IMR-90 (cell line): ENCODE data around the gene NPS. TPM values are rescaled to one million over a fixed set of nuclear protein-coding genes. Genes with fewer than 3 reads are reported as not detected.

ENCODE experiments used
- ATAC-seq: fragments of 200-7000 bp; cut with Tn5 transposase; 2 replicates; pipeline ENCODE4 v1.9.1; 2020; ENCODE audit warnings: low read depth, mild to moderate bottlenecking, moderate library complexity
- BruUV-seq: library from RNA; stranded (reverse); fragments of 400-500 nt; replicated peaks from 2 replicates; lab custom pipeline; 2021; lab: Mats Ljungman, UMichigan
- CTCF ChIA-PET: fragments of 300-600 bp; formaldehyde crosslinking; extraction: SDS; loops from one replicate; lab custom pipeline; 2021; ENCODE audit warnings: antibody characterized with exemption; lab: Yijun Ruan, JAX
- POLR2A ChIA-PET: fragments of 300-600 bp; sonication (Branson Sonifier 250); formaldehyde crosslinking; loops from one replicate; lab custom pipeline; 2022; ENCODE audit warnings: antibody characterized with exemption; ENCODE audit not compliant: unreplicated experiment; lab: Charles Lee
- DNase-seq: peaks from one replicate; pipeline ENCODE4 v3.0.0; 2013
- H2AFZ ChIP-seq: replicated peaks from 2 replicates; pipeline ENCODE3; 2013; ENCODE audit warnings: low read length, mild to moderate bottlenecking; ENCODE audit not compliant: poor library complexity
- H2AK5ac ChIP-seq: 2 replicates; pipeline ENCODE4 v1.6.1; 2013; ENCODE audit warnings: low read depth, low read length, inconsistent platforms
- H2AK9ac ChIP-seq: replicated peaks from 2 replicates; pipeline ENCODE3; 2013; ENCODE audit warnings: mild to moderate bottlenecking, low read depth, low read length, moderate library complexity; ENCODE audit not compliant: poor library complexity
- H2BK120ac ChIP-seq: 2 replicates; pipeline ENCODE4 v1.6.1; 2013; ENCODE audit warnings: low read depth, low read length, inconsistent platforms
- H2BK15ac ChIP-seq: 3 replicates; pipeline ENCODE4 v1.6.1; 2013; ENCODE audit warnings: low read depth, low read length, inconsistent platforms
- H2BK20ac ChIP-seq: 2 replicates; pipeline ENCODE4 v1.6.1; 2013; ENCODE audit warnings: low read depth, mild to moderate bottlenecking, inconsistent platforms, low read length, moderate library complexity
- H2BK5ac ChIP-seq: 2 replicates; pipeline ENCODE4 v1.6.1; 2013; ENCODE audit warnings: mild to moderate bottlenecking, low read depth, low read length, inconsistent platforms; ENCODE audit not compliant: poor library complexity, severe bottlenecking
- H3K14ac ChIP-seq: replicated peaks from 2 replicates; pipeline ENCODE4 v1.6.1; 2013; ENCODE audit warnings: low read depth, low read length, inconsistent platforms
- H3K18ac ChIP-seq: 2 replicates; pipeline ENCODE4 v1.6.1; 2013; ENCODE audit warnings: low read depth, low read length, control low read depth
- H3K23ac ChIP-seq: 2 replicates; pipeline ENCODE4 v1.6.1; 2013; ENCODE audit warnings: low read depth, low read length, inconsistent platforms
- H3K27ac ChIP-seq: 2 replicates; pipeline ENCODE4 v1.5.1; 2013; ENCODE audit warnings: mild to moderate bottlenecking, control low read depth, low read length; ENCODE audit not compliant: insufficient read depth
- H3K27me3 ChIP-seq: 2 replicates; pipeline ENCODE4 v1.6.1; 2013; ENCODE audit warnings: low read length; ENCODE audit not compliant: control insufficient read depth, insufficient read depth
- H3K36me3 ChIP-seq: 2 replicates; pipeline ENCODE4 v1.6.1; 2013; ENCODE audit warnings: low read length, mixed read lengths; ENCODE audit not compliant: control insufficient read depth, insufficient read depth
- H3K4ac ChIP-seq: 2 replicates; pipeline ENCODE4 v1.6.1; 2013; ENCODE audit warnings: low read depth, low read length, inconsistent platforms
- H3K4me1 ChIP-seq: 2 replicates; pipeline ENCODE4 v1.6.1; 2013; ENCODE audit warnings: low read length, mixed read lengths; ENCODE audit not compliant: control insufficient read depth, insufficient read depth
- H3K4me2 ChIP-seq: 2 replicates; pipeline ENCODE4 v1.6.1; 2013; ENCODE audit warnings: low read depth, mild to moderate bottlenecking, control low read depth, low read length, moderate library complexity
- H3K4me3 ChIP-seq: 2 replicates; pipeline ENCODE4 v1.5.1; 2013; ENCODE audit warnings: low read depth, mild to moderate bottlenecking, control low read depth, low read length, moderate library complexity; ENCODE audit not compliant: insufficient read depth
- H3K56ac ChIP-seq: 2 replicates; pipeline ENCODE4 v1.6.1; 2013; ENCODE audit warnings: low read length, inconsistent platforms; ENCODE audit not compliant: insufficient read depth; ENCODE audit errors: extremely low read depth
- H3K79me1 ChIP-seq, 2 experiments: 2 replicates each; pipeline ENCODE4 v1.6.1; 2013; ENCODE audit warnings: low read length in 2 of 2, inconsistent platforms in 1 of 2, low read depth in 1 of 2
- H3K9ac ChIP-seq: 2 replicates; pipeline ENCODE4 v1.6.1; 2013; ENCODE audit warnings: low read depth, low read length, control low read depth
- H3K9me1 ChIP-seq: 2 replicates; pipeline ENCODE4 v1.6.1; 2013; ENCODE audit warnings: low read length, inconsistent platforms; ENCODE audit not compliant: insufficient read depth
- H3K9me3 ChIP-seq: 2 replicates; pipeline ENCODE4 v1.6.1; 2013; ENCODE audit warnings: low read length; ENCODE audit not compliant: control insufficient read depth, insufficient read depth
- H4K20me1 ChIP-seq: 2 replicates; pipeline ENCODE4 v1.6.1; 2013; ENCODE audit warnings: low read length, inconsistent platforms; ENCODE audit not compliant: insufficient read depth
- H4K5ac ChIP-seq: 2 replicates; pipeline ENCODE4 v1.6.1; 2013; ENCODE audit warnings: mild to moderate bottlenecking, low read depth, low read length, control low read depth
- H4K8ac ChIP-seq, 2 experiments: 2 replicates each; pipeline ENCODE4 v1.6.1; 2013; ENCODE audit warnings: low read depth in 2 of 2, low read length in 2 of 2, control low read depth in 1 of 2, inconsistent platforms in 1 of 2
- H4K91ac ChIP-seq: 2 replicates; pipeline ENCODE4 v1.6.1; 2013; ENCODE audit warnings: low read depth, low read length, inconsistent platforms; ENCODE audit not compliant: insufficient read depth
- BHLHE40 ChIP-seq: fragments of 150-350 bp; IDR thresholded peaks from 2 replicates; pipeline ENCODE4 v1.6.1; 2016; ENCODE audit warnings: mild to moderate bottlenecking, low read depth, low read length
- CHD1 ChIP-seq: IDR thresholded peaks from 2 replicates; pipeline ENCODE4 v1.6.1; 2012; ENCODE audit warnings: low read depth, low read length, improper control_type of control experiment
- ELK1 ChIP-seq: fragments of 150-350 bp; IDR thresholded peaks from 2 replicates; pipeline ENCODE4 v1.6.1; 2016; ENCODE audit warnings: low read depth, mild to moderate bottlenecking, low read length, moderate library complexity, borderline replicate concordance
- MAFK ChIP-seq: IDR thresholded peaks from 2 replicates; pipeline ENCODE4 v1.6.1; 2012; ENCODE audit warnings: low read depth, low read length, improper control_type of control experiment
- MAZ ChIP-seq: IDR thresholded peaks from 2 replicates; pipeline ENCODE4 v1.6.1; 2012; ENCODE audit warnings: low read depth, mild to moderate bottlenecking, low read length, improper control_type of control experiment, moderate library complexity, borderline replicate concordance
- RAD21 ChIP-seq: IDR thresholded peaks from 2 replicates; pipeline ENCODE4 v1.6.1; 2012; ENCODE audit warnings: low read length, improper control_type of control experiment
- RCOR1 ChIP-seq: IDR thresholded peaks from 2 replicates; pipeline ENCODE4 v1.6.1; 2012; ENCODE audit warnings: mild to moderate bottlenecking, low read length, improper control_type of control experiment; ENCODE audit not compliant: insufficient replicate concordance
- RFX5 ChIP-seq: IDR thresholded peaks from 2 replicates; pipeline ENCODE4 v1.8.0; 2012; ENCODE audit warnings: low read depth, mild to moderate bottlenecking, low read length, moderate library complexity
- SMC3 ChIP-seq: fragments of 150-350 bp; IDR thresholded peaks from 2 replicates; pipeline ENCODE4 v1.6.1; 2016; ENCODE audit warnings: low read depth, mild to moderate bottlenecking, antibody characterized with exemption, low read length, moderate library complexity
- WGBS, 2 experiments: methylation state at CpG; one replicate each; pipeline versions ENCODE4 v1.1.5 to v1.1.7; 2013; ENCODE audit warnings: missing lambda C conversion rate in 2 of 2; ENCODE audit not compliant: insufficient read length in 1 of 2; ENCODE audit errors: extremely low coverage in 2 of 2; 5-methylcytosine and 5-hydroxymethylcytosine counted together
- dilution Hi-C: fragments of 300-500 bp; cut with HindIII; formaldehyde crosslinking; loops from one replicate; pipeline ENCODE4 v1.14.3; 2018; ENCODE audit warnings: low sequenced_read_pairs; ENCODE audit not compliant: unreplicated experiment
- in situ Hi-C: fragments of 300-500 bp; cut with MboI; formaldehyde crosslinking; loops from 3 replicates; pipeline ENCODE4 v1.14.3; 2019; ENCODE audit warnings: low sequenced_read_pairs, inconsistent platforms, mixed read lengths
- intact Hi-C: fragments of 100-400 bp; cut with micrococcal nuclease; formaldehyde crosslinking; loops from 2 replicates; pipeline ENCODE4 v1.10.0; 2022
- polyA plus RNA-seq, 3 experiments: library from polyadenylated mRNA; depleted of rRNA; stranded (reverse); fragments of >200 nt; gene quantifications; 2 replicates each; pipeline ENCODE4 v1.2.3, GENCODE V29; 2012; ENCODE audit warnings: low replicate concordance in 1 of 3
- total RNA-seq: library from RNA; depleted of rRNA; stranded (reverse); fragments of >200 nt; gene quantifications from 2 replicates; pipeline ENCODE4 v1.2.3, GENCODE V29; 2012

The NPS gene
- total and polyA plus RNA-seq, 2 of the 4 experiments (the other 2 are of a cell fraction): not detected

- Histone ChIP-seq H2AK5ac (no peak overlapping the region), H3K36me3 (no peaks in the 10 kb centered on the region), H3K4ac (no peak overlapping the region), H3K23ac (no peak overlapping the region), H3K4me2 (no peak overlapping the region), H3K14ac (no peak overlapping the region), H4K91ac (no peak overlapping the region), H3K9me3 (no peaks in the 10 kb centered on the region), H4K5ac (no peak overlapping the region), H2AK9ac (no peak overlapping the region), H3K9ac (no peak overlapping the region), H4K20me1 (no peaks in the 10 kb centered on the region), H3K18ac (no peak overlapping the region), H2AFZ (no peak overlapping the region), H4K8ac (no peak overlapping the region), H3K56ac (no peak overlapping the region), H3K4me3 (no peak overlapping the region), H3K27ac (no peak overlapping the region), H3K9me1 (no peaks in the 10 kb centered on the region), H3K4me1 (no peaks in the 10 kb centered on the region), H2BK15ac (no peak overlapping the region), H3K79me1 (no peaks in the 10 kb centered on the region), H2BK5ac (no peak overlapping the region), H3K27me3 (no peaks in the 10 kb centered on the region), H2BK20ac (no peak overlapping the region), H2BK120ac (no peak overlapping the region)
- in situ Hi-C loops: no loop called here
- no TSS peak for BruUV-seq
- TF ChIP-seq RFX5: no peak
- TF ChIP-seq ELK1: no peak
- no peak for TF ChIP-seq SMC3
- TF ChIP-seq BHLHE40: no peak
- no peak for TF ChIP-seq MAZ
- no peak for TF ChIP-seq RCOR1
- TF ChIP-seq CHD1: no peak
- TF ChIP-seq RAD21: no peak
- TF ChIP-seq MAFK: no peak
- intact Hi-C loops: loop anchor here (1.0 to 10.0 kb wide), 3 partner anchors 333 to 1632 kb away; no protein-coding TSS in a partner anchor
- ATAC-seq (no peak), DNase-seq (no peak)
- dilution Hi-C loops: no loop called here
- ChIA-PET POLR2A (no interaction called here), CTCF (no interaction called here)
- WGBS, 2 experiments: no CpG with 5 or more reads among the region's 6 CpGs
These were observed 27.6 kb downstream of the NPS start for GRCh38 chr10:127576740-127577161.
